Astrocyte of the spinal cord (primary cell): ENCODE data around the gene WFDC2.

ENCODE experiments used
- DNase-seq: peaks from one replicate; pipeline ENCODE4 v3.0.0; 2011; ENCODE audit warnings: low read depth, low spot score
- H3K4me3 ChIP-seq: 2 replicates; pipeline ENCODE4 v1.5.1; 2011; ENCODE audit warnings: low read depth, mild to moderate bottlenecking, low read length, moderate library complexity
- in situ Hi-C: cut with HindIII; loops from 2 replicates; pipeline ENCODE4 v1.10.0; 2017; ENCODE audit warnings: low sequenced_read_pairs
- TF ChIP-seq, protein P1 (sequence below): IDR thresholded peaks from 2 replicates; pipeline ENCODE4 v1.5.1; 2012; ENCODE audit warnings: low read depth, mild to moderate bottlenecking, low read length, inconsistent platforms

WFDC2 gene

DNA sequence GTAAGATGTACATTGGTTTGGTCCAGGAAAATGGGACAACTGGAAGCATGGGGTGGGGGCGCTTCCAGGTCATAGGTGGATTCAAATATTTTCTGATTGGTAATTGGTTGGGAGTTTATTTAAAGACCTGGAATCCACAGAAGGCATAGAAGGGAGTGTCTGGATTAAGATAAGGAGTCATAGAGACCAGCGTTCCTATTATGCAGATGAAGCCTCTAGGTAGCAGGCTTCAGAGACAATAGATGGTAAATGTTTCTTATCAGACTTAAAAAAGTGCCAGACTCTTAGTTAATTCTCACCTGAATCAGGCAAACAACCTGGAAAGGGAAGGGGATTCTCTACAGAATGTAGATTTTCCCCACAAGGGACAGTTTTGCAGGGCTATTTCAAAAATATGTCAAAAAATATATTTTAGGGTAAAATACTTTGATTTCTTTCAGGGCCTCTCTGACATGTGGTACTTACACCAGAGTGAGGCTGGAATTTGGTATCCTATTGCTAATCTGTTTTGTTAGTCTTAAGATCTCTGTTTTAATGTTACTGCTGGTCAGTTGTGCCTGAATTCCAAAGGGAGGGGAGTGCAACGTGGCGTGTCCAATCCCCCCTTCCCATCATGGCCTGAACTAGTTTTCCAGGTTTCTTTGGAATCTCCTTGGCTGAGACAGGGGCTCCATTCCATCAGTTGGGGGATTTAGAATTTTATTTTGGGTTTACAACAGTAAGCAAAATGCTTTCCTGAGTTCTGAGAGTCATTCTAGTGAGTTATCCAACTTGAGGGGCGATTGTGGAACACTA is 28.5 kb upstream of the WFDC2 start:
- no peak for DNase-seq
- in situ Hi-C loops: no loop called here
- H3K4me3 ChIP-seq: no peak overlapping the region
- TF ChIP-seq, protein P1, sequence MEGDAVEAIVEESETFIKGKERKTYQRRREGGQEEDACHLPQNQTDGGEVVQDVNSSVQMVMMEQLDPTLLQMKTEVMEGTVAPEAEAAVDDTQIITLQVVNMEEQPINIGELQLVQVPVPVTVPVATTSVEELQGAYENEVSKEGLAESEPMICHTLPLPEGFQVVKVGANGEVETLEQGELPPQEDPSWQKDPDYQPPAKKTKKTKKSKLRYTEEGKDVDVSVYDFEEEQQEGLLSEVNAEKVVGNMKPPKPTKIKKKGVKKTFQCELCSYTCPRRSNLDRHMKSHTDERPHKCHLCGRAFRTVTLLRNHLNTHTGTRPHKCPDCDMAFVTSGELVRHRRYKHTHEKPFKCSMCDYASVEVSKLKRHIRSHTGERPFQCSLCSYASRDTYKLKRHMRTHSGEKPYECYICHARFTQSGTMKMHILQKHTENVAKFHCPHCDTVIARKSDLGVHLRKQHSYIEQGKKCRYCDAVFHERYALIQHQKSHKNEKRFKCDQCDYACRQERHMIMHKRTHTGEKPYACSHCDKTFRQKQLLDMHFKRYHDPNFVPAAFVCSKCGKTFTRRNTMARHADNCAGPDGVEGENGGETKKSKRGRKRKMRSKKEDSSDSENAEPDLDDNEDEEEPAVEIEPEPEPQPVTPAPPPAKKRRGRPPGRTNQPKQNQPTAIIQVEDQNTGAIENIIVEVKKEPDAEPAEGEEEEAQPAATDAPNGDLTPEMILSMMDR: no peak

DNA sequence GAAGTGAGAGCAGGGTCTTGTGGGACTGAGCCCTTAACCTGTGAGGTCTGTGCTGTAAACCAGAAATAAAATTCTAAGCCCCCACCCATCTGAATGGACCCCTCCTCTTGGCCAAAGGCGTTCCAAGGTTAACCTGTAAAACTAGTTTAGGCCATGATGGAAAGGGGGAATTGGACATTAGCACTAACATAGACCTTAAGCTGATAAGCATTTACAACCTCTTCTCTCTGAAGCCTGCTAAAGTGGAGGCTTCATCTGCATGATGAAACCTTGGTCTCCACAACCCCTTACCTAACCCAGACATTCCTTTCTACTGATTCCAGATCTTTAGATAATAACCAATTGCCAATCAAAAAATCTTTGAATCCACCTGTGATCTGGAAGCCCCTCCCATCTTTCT is 27.8 kb upstream of the WFDC2 start:
- no peak for DNase-seq
- in situ Hi-C loops: no loop called here
- H3K4me3 ChIP-seq: no peak overlapping the region
- TF ChIP-seq, protein P1: no peak

DNA sequence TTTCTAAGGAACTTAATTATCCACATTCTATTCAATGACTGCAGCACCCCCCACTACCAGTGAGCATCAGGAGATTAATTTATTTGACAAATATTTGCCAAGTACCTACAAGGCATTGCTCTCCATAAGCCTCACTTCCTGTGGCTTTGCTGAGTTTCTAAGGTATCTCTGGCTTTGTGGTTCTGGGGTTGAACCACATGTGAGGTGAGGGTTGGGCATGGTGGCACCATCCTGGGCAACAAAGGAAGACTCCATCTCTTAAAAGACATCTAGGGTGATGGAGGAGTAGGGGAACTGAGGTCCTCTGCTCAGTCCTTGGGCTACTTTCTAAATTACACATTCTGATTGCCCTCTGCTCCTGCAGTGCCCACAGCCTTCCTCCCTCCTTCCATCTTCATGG is 25.5 kb upstream of the WFDC2 start:
- TF ChIP-seq, protein P1: no peak
- no peak overlapping the region for H3K4me3 ChIP-seq
- DNase-seq: no peak
- in situ Hi-C loops: no loop called here

DNA sequence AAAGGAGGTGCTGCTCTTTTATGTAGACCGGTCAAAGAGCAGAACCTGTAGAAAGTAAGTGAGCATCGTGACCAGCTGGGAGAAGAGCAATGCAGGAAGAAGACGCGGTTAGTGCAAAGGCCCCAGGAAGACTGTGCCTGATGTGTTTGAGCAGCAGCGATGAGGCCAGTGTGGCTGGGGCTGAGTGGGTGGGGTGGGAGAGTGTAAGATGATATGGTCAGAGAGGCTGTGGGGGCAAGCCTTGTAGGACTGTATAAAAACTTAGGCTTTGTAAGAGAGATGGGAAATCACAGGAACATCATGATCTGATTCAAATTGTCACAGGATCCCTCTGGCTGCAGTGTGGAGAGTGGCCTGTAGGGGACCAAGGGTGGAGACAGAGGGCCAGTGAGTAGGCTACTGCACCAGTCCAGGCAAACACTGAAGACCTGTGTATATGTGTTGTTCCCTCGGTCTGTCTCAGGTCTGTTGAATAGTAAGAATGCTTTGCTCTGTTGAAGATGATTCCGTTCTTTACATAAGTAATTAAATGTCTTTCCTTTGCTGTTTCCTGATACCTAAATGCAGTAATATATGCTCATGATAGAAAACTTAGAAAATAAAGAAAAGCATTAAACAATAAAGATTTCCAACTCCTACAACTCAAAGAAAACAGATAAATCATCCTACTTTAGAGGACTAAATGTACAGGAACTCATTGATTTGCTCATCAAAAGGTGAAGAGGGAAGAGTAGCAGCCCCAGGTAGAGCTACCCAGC is 23.6 kb upstream of the WFDC2 start:
- no peak for DNase-seq
- TF ChIP-seq, protein P1: peak; percentile 49
- in situ Hi-C loops: no loop called here
- no peak overlapping the region for H3K4me3 ChIP-seq

DNA sequence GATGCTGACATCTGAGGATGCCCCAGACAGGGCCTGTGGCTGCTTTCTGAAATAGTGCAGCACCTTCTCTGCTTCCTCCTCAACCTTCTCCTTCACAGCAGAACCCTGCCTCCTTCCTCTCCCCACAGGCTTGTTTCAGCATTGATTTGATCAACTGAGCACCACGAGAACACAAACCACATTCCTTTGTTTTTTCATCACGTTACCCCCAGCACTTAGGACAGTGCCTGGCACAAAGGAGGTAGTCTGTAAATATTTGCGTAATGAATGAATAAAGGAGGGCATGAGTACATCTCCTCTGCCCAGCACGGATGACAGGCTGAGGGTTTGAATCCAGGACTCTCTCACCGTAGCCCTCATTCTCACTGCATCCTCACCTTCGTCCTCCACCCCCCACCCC is 21.3 kb upstream of the WFDC2 start:
- TF ChIP-seq, protein P1: no peak
- in situ Hi-C loops: no loop called here
- DNase-seq: no peak
- H3K4me3 ChIP-seq: no peak overlapping the region

DNA sequence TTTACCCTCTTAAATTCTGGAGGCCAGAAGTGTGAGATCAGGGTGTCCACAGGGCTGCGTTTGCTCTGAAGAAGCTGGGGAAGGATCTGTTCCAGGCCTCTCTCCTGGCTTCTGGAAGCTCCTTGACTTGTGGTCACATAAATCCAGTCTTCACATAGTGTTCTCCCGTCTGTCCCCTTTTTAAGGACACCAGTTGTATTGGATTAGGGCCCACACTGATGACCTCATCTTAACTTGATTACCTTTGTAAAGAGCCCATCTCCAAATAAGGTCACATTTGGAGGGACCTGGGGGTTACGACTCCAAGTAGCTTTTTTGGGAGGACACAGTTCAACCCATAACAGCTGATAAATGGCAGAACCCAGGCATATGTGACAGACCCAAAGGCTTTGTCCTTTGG is 20.0 kb upstream of the WFDC2 start:
- TF ChIP-seq, protein P1: no peak
- in situ Hi-C loops: no loop called here
- no peak for DNase-seq
- H3K4me3 ChIP-seq: no peak overlapping the region
